HG02610 (cell line): ENCODE measurements around the gene C11orf58.

Source experiments
- ATAC-seq: cut with Tn5 transposase; IDR thresholded peaks from one replicate; pipeline ENCODE4 v1.9.1; 2021; ENCODE audit warnings: mild to moderate bottlenecking, moderate library complexity; ENCODE audit not compliant: unreplicated experiment

Gene C11orf58

DNA sequence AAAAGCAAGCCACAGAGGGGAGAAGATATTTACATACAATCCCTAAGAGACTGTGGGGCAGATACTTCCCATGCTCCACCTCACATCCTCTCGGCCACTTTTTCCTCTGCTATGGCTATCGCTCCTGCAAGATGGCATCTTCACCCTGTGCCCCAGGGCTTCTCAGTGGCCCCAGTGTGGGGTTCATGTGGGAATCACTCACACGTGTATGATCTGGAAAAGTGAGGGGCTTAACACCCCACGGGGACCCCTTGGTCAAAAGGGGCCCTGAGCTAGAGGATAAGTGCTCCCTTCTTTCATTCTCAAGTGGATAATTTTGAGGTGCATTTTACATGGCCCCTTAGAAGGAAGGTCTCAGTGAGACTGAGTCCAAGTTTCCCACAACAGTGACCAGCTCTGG is 28.7 kb downstream of the C11orf58 start:
- no peak for ATAC-seq

DNA sequence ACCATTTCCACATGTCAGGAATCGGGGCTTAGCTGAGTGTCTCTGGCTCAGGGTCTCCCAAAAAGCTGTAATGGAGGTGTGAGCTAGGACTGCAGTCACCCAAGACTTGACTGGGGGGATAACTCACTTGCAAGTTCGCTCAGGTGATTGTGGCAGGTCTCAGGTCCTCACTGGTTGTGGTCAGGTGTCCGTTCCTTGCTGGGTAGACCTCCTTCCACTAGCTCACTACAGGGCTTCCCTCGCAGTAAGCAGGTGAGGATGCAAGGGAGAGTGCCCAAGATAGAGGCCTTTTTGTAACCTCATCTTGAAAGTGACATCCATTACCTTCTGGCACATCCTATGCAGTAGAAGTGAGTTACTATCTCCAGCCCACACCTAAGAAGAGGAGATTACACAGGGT is 29.5 kb downstream of the C11orf58 start:
- ATAC-seq: no peak

DNA sequence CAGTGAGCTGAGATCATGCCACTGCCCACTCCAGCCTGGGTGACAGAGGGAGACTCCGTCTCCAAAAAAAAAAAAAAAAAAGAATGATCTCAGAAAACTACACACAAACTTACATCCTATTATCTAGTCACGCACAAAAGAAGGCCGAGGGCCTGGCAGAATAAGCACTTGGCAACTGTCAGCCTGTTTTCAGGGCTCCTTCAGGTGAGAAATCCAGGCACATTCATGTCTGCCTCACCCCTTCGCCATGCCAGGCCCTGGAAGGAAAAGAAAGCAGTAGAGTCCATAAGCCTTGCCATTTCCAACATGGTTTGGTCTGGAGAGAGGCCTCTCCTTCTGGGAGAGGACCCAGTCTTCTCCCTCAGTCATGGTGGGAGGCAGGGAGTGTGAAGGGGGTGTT is 30.9 kb downstream of the C11orf58 start:
- no peak for ATAC-seq

DNA sequence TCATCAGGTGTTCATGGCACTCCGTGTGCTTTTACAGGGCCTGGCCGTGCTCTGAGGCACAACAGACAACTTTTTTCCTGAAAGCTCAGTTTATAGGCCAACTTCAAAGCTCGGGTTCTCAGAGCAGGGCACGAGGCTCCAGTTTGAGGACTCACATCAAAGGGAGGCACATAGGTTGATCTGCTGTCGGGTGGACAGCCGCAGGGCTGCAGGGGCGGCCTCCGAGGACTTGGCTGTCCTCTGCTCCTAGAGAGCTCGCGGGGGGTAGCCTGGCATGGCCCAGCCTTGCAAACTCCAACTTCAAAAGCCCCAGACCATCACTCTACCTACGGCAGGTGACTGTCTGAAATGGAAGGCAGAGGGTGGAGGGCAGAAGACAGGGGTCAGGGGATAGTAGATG is 31.6 kb downstream of the C11orf58 start:
- ATAC-seq: no peak

DNA sequence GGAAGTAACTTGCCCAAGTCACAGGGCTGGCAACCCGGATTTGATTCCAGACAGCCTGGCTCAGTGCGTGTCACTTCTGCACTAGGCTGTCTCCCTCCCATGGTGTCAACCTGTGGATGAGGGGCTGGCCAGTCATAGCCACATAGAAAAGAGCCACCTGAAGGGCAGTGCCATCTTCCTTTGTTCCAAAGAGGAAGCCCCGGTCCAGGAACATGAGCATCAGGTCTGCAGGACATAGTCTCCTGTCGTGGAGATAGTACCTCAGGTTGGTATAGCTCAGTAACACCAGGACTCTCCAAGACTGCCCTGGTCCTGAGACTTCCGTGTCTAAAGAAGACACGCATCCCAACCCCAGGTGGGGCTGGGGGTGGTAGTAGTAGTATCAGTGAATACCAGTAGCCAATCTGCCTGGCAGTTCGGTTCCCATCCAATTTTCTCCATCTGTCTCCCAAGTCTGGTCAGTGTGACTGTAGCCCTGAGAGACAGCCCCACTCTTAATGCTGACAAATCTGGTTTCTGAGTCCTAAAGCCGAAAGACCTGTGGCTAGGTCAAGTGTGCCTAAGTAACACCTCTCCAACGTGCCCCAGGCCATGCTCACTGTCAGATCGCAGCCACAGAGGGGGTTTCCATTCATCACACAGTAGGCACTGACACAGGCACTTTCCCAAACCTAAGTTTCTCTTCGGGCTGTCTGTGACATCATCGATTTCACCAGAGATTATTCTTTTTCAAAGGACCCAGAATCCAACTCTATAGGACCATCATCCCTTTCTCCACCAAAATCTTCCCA is 33.1 kb downstream of the C11orf58 start:
- ATAC-seq: no peak

DNA sequence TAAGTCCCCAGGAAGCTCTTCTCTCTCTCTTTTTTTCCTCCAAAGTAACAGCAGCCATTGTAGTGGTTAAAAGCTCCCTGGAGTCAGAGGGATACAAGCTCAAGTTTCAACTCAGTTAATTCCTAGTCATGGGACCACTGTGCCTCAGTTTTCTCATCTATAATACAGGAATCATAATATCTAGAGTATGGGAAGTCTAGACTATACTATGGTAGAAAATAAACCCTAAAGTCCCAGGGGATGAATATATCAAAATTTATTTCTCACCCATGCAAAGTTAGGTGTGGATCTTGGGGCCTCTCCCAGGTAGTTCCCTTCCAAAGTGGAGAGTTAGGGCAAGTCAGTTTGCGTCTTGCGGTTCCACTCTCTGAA is 33.7 kb downstream of the C11orf58 start:
- no peak for ATAC-seq

DNA sequence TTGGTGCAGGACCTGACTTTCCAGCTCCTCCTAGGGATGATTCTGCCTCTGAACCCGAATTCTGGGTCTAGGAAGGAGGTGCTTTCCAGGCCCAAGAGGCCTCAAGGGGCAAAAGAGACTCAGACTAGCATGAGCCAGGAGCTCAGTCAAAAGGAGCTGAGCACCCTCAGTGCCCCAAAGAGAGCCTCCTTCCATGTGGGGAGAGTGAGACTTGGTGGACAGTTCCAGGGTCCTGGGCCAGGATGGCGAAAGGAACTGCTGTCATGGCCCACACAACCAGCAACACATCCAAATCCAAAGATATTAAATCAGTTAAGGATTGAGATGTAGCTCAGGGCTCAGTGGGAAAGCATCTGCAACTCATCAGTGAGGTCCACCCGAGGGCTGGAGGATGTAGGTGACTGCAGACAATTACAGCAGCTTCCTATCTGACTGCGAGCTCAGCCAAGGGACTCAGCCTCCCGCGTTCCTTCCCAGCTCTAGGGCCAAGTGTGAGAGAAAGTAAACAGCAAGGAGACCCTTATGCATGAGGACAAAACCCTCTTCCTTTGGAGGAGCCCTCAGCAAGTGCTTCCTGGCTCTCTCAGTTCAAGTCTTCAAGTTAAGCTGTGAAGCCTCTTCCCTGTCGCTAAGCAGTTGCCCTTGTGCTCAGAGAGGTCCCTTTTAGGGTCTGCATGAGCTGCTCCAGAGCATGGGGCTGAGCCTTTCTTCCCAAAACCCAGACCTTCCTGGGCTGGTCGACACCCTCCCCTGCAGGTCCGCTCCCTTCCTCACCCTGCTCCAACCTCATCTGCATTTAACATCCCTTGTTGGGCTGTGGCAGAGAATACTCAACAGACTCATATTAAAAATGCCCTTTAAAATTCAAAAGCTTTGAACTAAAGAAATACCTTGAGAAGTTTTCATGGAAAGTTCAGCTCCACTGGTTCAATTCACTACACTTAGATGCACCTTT is 35.8 kb downstream of the C11orf58 start:
- ATAC-seq: no peak

DNA sequence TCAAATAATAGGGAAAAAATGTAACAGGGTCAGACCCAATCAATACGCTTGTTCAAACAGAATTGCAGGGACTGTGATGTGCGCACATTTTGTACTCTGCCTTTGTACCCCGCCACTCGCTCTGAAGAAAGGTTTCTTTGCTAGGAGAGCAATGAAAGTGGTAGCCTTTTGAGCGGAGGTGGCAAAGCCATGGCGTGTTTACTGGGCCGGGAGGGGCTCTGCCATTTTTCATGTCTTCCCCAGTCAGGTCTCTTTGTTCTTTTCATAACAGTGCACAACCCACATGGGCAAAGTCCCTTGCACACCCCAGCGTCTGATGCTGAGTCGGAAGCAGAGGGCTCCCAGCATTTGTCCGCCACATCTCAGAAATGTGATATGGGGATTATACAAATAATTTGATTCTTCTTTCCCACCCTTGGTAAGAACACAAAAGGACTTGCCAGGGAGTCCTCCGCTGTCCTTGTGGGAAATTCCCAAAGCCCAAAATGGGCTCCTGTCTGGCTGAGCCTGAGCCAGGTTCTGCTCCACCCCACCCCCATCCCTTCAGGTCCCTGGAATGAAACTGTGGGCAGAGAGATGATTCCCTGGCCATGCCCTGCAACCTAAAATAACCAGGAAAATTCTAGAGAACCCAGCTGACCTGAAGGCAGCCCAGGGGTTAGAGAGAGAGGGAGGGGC is 36.6 kb downstream of the C11orf58 start:
- no peak for ATAC-seq

DNA sequence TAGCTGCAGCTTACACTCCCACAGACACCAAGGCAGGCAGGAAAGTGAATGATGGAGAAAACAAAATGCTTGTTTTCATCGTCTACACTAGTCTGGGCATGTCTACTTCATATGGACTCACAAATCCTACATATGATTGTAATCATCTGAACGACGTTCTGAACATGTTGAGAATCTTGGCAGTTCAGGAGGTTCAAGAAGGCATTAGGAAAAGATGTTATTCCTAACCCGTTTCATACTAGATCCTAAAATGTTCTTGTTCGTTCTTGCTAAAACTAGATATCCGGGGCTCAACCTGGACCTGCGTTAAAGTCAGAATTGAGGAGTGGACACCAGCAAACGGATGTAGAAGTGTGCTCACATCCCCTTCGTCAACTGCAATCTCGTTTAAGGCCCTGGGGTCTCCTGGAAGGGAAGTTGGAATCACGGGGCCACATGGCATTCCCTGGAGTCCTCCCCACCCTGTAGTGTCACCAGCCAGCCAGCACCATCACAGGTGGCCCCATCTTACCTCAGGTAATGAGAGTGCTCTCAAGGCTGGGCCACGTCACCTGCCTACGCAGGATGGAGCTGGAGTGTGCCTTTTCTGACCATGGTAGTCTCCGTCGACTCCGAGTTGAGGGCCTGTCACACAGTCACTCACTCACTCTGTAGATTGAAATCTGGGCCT is 37.3 kb downstream of the C11orf58 start:
- no peak for ATAC-seq

DNA sequence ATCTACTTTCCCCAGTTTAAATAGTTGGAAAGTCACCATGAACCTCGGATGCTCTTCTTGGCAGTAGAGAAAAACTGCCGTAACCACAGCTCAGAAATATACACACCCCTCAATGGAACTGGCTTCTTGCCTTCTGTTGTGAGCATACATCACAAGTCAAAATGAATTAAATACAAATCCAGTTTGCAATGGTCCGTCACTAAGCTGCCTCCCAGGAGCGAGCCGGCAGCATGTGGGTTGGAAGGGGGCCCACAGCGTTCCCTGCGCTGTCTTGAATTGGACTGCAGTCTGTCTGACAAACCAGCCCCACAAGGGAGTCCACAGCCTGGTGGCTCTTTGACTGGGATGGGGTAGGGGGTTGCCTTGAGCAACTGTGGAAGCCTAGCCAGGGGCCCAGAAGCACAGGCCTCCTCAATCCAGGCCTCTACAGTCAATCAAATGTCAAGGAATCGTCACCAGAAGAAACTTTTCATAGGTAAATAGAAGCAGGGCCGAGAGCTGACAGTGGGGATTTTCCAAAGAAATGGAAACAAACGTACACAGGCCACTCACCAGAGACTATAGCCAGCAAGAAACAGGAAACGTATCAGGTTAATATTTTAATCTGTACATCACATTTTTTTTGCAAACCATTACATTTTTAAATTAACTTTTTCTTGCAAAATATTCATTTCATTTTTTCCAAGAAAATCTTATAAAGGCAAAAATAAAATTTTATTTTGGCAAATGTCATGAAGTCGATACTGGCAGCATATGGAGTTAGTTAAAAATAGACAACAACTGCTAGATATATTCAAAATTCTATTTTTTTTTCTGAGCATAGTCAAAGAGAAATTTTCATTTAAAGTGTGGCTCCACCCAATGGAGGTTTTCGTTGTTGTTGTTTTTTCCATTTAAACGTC is 38.5 kb downstream of the C11orf58 start:
- no peak for ATAC-seq

DNA sequence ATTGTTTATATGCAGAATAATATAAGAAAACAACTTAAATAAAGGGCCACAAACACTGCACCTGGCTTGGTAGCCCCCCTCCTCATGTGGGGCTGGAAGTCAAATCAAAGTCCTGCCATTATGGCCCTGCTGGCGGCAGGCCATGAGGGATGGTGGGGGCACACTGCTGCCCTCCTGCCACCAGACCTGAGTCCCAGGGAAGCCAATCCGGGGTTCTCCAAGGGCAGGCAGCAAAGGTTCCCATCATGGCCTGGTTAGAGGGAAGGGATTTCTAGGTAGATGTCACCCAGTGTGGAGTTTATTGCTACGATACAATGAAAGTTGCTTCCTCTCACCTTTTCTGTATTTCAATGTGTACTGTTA is 39.1 kb downstream of the C11orf58 start:
- ATAC-seq: no peak

DNA sequence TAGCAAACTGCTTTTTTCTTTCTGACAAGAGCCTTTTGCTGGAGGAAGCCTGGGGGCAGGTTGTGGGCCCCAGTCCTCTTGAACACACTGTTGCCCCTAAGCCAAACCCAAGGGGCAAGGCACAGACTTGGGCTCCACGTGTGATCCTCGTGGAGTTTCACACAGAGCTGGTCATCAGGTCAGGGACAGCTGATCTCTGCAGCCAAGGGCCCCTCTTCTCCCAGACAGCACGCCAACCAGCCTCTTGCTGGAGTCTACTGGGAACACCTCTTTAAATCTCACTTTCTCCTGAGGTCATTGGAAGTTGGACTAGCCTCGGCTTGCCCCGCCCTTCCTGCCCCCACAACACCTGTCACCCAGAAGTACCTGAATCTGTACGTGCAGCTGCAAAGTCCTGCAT is 39.8 kb downstream of the C11orf58 start:
- no peak for ATAC-seq

DNA sequence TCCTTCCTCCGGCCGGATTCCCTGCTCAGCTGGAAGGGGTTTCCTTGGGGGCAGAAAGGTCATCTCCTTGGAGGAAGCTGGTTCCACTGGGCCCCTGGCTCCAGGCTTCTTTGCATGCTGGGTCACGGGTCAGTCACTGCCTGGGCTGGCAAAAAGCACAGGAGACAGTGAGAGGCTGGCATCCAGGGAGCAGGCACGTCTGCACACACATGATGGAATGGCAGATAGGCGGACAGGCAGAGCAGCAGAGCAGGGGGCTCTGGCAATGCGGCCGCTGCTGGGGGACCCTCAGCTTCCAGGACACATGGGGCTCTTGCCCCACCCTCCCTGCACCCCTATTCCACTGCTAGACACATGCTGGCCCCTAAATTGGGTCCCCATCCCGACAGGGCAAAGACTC is 40.4 kb downstream of the C11orf58 start:
- ATAC-seq: no peak

DNA sequence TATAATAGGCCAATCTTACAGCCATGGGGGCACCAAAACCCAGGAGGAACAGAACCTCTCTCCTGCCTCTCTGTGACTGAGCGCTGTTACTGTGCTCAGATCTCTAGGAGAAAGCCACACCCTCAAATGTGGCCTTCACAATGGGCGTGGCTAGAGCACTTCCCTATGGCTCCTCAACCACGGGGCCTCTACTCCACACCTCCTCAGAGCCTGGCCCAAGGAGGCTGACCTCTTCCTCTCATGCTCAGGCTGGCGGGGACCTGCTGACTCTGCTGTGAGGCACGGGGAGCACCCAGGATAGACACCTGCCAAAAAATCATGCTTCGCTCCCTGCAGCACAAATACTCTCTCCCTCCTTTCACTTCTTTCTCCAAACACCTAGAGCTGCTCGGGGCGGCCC is 41.0 kb downstream of the C11orf58 start:
- ATAC-seq: no peak

DNA sequence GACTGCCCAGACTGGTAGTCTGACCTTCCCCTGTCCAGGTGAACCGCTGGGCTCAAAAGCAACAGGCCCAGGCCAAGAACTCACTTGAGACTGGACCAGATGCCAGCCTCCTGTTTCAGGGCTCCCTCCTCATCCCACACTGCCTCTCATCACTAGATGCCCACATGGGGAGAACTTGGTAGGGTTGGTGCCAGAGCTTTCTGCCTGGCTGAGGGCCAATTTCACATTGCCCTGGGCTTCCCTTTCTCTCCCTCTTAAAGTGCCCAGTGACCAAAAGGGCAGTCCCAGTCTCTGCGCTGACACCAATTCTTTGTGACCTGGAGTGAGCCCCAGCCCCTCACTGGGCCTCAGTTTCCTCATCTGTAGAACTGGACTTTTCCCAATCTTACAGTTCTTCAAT is 41.7 kb downstream of the C11orf58 start:
- ATAC-seq: no peak

DNA sequence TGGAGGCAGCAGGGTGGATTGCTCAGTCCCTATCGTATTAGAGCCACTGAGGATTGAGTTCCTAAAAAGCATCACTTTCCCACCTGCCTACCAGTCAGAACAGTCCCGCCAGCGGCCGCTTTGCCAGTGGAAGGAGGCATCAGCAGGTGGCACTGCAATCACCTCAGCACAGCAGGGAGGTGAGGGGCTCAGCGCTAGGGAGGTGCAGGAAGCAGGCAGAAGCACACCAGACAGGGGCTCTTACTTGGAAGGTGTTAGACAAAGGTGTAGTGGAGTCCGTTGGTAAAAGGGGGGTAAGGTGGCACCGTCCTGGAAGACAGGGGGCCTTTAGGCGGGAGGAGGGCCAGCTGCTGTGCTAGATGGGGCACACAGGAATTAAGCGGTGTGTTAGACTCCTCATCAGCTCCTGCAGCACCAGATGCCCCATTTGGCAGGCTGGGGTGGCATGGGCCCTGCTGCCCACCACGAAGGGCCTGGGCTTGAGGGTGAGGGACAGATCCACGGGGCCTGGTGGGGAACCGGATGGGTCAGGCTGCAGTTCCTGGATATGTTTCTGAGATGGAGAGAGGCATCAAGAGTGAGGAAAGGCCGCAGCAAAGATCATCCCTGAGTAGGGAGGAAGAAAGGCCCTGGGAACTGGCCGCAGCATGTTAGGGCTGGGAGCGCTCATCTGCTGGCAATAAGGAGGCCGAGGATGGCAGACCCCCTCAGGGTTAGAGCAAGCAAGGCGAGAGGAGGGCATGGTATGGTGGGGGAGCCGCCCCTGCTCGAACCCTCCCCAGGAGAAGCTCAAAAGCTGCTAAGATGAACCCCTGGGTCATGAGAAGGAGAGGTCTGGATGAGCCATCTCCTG is 42.5 kb downstream of the C11orf58 start:
- no peak for ATAC-seq

DNA sequence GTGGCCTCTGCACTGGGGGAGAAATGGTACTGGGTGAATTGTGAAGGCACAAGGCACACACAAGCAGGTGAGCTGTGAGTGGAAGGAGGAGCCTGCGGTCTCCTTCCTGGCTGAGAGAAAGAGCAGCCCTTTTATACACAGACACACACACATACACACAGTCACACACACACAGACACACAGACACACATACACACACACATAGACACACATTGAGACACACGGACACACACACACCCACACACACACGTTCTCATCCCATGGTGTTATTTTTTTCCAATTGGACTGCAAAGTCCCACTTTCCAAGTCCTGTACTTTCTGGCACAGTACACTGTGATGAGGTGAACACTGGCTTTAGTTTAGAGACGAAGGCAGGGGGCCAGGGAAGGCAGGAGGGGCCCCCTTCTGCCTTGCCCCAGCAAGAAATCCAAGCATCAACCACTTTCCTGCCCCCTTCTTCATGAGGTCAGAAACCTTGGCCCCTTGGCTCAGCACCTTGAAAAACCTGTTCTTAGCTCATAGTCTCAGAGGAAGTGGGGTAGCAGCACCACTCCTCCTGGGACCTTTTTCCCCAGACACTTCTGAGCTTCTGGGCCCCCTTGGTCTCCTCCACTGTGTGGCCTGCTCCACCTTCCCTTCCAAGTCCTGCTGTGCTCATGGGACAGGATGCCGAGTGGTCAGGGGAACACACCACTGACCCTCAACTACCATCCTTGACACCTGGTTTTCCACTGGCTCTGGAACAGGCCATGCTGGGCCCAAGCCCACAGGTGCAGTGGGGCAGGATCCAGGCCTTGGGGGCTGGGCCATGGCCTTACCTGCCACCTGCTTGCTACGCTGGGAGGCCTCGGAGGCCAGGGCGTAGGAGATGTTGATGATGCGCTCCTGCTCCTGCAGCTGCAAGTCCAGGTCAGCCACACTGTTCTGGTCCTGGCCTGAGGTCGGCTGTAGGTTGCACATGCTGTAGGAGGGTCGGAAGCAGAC is 43.8 kb downstream of the C11orf58 start:
- ATAC-seq: no peak

DNA sequence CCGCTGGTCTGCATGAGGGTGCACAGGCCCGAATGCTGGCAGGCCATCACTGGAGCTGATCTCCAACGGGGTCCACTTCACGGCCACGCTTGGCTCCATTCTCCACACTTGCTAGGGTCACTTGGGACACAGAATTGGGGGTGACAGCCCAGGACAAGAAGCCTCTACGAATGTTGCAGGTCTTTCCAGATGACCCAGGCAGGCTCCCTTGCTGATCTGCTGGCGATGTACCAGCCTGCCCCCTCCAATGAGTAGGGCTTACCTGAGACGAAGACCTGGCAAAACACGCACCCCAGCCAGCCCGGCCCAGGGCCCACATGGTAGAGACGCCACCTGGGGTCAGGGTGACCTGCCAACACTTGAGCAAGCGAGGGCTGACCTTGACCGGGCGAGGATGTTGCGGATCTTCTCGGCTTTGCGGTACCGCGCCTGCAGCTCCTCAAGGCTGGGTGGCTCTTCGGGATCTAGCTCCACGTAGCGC is 44.9 kb downstream of the C11orf58 start:
- no peak for ATAC-seq
